HG03469 (cell line): ENCODE results near the gene SEMA4A.
"Not testable (repeated sequence)": the region's sequence is repeated elsewhere in the genome, so short reads cannot be mapped to it uniquely, and the experiment has no call there.

Experiments used
- ATAC-seq: cut with Tn5 transposase; IDR thresholded peaks from one replicate; pipeline ENCODE4 v1.9.1; 2021; ENCODE audit warnings: mild to moderate bottlenecking, moderate library complexity, moderate number of reproducible peaks; ENCODE audit not compliant: unreplicated experiment

Gene SEMA4A

DNA sequence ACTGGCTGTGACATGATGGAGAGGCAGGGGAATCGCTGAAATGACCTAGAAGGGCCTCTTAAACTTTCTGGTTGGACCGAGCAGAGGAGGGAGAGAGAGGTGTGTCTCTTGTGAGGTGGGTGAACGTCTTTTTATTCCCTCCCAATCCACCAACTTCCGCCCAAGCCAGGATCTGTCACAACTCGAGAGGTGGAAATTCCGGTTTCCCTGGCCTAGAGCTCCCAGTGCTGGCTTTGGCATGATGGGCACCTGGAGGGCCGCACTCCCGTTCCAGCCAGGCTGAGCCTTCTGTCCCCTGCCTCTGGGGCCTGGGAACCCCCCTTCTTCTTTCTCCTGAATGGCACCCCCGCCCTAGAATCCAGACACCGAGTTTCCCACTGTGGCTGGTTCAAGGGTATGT, at the start of gene SEMA4A:
Gene SEMA4A (plus strand): TSS at position 224 of the 400 bp plus-strand sequence. CDS start 994 bp downstream, outside the sequence.
- no peak for ATAC-seq

DNA sequence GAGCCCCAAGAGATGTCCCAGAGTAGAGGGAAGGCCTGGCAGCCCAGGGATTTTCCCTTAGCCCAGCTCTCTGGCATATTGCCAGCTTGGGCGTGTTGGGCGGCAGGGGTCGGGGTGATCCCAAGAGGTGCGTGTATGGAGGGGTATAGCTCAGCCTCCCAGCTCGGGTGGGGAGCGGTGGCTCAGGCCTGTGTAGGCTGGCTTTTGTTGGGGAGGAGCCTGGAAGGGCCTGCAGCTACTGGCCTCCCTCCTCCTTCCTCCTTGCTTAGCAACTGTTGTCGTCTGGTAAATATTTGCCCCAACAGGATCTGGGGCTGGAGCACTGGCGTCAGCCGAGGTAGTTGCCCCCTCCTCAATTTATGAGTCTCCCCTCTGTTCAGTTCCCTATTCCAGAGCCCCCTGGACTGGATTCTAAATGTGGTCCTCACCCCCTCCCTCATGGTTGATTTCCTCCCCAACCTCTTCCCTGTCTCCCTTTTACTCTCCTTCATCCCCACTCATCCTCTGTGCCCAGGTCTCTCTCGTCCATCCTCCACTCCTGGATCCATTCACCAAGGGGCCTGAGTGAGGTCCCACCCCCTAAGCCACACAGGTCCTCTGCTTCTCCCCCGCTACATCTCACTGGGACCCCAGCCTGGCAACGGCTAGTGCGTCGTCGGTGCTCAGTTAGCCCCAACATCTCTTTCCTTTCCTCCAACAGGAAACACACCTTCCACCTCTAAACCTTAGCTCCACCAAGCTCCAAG, 49.1 kb upstream of the SEMA4A start:
- no peak for ATAC-seq

- ATAC-seq = no peak
Observed at GRCh38 chr1:156104861-156105832, 48.2 kb upstream of the SEMA4A start.

- no peak for ATAC-seq
Observed at GRCh38 chr1:156106624-156107488, 46.5 kb upstream of the SEMA4A start.

GRCh38 chr1:156108057-156108456, 45.3 kb upstream of the SEMA4A start:
- ATAC-seq = no peak

GRCh38 chr1:156108664-156109241, 44.6 kb upstream of the SEMA4A start:
- no peak for ATAC-seq

GRCh38 chr1:156110252-156110651, 43.1 kb upstream of the SEMA4A start:
- ATAC-seq = no peak

DNA sequence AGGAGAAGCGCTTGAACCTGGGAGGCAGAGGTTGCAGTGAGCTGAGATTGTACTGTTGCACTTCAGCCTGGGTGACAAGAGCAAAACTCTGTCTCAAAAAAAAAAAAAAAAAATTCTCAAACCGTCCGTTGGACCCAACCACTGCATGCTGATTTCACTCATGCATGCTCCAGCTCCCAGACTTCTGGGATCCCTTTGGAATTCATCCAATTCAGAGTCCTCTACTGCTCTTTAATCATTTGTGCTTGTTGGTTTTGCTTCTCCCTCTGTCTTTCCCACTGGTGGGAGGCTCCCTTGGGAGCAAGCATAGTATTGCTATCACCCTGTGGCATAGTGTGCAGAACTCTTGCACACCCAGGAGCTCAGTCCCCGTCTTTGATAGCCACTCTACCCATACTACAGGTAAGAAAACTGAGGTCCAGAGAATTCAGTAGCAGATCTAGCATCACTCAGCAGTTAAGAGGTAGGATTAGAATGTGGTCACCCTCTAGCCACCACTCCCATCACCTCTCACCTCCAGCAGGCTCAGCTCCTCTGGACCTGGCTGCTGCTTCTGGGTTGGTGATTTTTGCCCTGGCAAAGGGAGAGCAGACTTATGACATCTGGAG, 41.9 kb upstream of the SEMA4A start:
- ATAC-seq = no peak

DNA sequence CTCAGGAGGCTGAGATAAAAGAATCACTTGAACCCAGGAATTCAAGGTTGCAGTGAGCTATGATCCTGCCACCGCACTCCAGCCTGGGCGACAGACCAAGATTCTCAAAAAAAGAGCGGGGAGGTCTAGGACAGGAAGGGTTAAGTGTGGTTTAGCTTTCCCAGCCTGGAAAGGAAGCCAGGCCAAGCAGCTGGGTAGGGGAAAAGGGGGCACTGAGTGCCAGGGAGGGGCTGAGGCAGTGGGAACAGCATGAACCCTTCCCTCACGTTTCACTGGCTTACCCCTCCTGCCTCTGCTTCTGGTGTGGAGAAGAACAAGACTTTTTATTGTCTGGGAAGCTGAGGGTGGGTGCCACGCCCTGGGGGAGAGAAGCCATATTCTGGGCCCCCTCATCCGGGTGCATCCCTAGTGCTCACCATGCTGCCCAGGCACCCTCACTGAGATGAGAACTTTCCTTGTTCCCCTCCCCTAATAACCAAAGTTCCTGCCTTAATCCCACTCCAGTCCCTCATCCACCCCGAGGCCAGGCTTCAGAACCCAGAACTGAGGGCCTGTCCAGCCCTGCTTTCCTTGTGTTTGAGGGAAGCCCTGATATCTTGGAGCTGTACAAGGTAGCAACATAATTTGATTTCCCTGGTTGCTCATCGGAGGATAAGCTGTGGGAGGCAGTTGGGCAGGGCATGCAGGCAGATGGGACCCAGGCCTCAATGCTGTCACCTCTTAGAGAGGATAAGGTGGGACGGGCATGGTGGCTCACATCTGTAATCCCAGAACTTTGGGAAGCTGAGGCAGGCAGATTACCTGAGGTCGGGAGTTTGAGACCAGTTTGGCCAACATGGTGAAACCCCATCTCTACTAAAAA, 40.9 kb upstream of the SEMA4A start:
- ATAC-seq = no peak

GRCh38 chr1:156113282-156113950, 40.0 kb upstream of the SEMA4A start:
- no peak for ATAC-seq

DNA sequence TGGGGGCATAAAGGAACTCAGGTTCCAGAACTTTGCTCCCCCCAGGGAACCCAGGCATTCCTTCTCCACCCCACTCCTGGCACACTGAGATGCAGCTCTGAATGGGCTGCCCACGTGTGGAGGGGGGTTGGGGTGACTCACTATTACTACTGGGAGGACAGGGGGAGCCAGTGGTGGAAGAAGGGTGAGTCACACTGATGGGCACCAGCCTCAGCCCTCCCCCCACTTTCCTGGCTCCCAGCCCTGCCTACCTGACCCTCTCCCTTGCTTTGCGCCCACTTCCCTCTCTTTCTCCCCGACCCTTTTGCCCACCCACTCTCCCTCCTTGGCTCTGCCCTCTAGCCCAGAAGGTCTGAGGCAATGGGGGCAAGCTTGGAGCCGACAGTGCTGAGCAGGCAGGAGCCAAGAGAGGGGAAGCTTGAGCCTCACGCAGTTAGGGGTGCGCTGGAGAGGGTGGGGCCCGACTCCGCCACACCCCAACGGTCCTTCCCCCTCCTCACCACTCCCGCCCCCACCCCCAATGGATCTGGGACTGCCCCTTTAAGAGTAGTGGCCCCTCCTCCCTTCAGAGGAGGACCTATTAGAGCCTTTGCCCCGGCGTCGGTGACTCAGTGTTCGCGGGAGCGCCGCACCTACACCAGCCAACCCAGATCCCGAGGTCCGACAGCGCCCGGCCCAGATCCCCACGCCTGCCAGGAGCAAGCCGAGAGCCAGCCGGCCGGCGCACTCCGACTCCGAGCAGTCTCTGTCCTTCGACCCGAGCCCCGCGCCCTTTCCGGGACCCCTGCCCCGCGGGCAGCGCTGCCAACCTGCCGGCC, 39.1 kb upstream of the SEMA4A start, which contains the start of gene LMNA:
Gene LMNA (plus strand): TSS at position 611 of the 818 bp plus-strand sequence. CDS start 208 bp downstream, outside the sequence.
- peak; percentile 47 for ATAC-seq

- ATAC-seq = no peak
Observed at GRCh38 chr1:156114919-156115513, 38.4 kb upstream of the SEMA4A start.

- no peak for ATAC-seq
Observed at GRCh38 chr1:156115514-156116374, 37.6 kb upstream of the SEMA4A start.

DNA sequence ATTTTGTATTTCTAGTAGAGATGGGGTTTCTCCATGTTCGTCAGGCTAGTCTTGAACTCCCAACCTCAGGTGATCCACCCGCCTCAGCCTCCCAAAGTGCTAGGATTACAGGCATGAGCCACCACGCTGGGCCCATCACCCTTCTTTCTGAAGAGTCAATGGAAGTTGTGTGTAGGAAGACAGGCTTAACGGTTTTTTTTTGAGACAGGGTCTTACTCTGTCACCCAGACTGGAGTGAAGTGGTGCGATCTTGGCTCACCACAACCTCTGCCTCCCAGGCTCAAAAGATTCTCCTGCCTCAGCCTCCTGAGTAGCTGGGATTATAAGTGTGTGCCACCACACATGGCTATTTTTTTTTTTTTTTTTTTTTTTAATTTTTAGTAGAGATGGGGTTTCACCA, 36.7 kb upstream of the SEMA4A start:
- ATAC-seq = not testable (repeated sequence)

DNA sequence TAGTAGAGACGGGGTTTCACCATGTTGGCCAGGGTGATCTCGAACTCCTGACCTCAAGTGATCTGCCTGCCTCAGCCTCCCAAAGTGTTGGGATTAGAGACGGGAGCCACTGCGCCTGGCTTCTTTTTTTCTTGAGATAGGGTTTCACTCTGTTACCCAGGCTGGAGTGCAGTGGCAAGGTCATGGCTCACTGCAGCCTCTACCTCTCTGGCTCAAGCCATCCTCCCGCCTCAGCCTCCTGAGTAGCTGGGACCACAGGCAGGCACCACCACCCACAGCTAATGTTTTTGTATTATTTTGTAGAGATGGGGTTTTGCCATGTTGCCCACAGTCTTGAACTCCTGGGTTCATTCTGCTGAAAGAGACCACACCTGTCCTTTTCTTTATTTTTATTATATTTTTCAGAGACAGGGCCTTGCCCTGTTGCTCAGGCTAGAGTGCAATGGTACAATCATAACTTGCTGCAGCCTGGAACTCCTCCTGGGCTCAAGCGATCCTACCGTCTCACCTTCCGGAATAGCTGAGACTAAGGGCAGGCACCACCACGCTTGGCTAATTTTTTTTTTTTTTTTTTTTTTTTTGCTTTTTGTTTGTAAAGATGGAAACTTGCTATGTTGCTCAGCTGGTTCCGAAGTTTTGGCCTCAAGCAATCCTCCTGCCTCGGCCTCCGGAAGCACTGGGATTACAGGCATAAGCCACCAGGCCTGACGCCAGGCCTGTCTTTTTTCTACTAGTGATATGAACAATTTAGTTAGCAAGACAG, 35.8 kb upstream of the SEMA4A start:
- ATAC-seq = no peak
